Measurements from ENCODE around the gene ELP4. TPM values are rescaled to one million over a fixed set of nuclear protein-coding genes. Genes with fewer than 3 reads are reported as not detected.

The ELP4 gene
- total RNA-seq, 1 donor from 2014 or later: 16.7 TPM

GRCh38 chr11:31834237-31834636 is 324.7 kb downstream of the ELP4 start:
- no peak for DNase-seq (ENCODE audit: low read depth)
- H3K4me3 ChIP-seq (ENCODE audit: low read depth, low read length): no peak overlapping the region
- peak; percentile 21 for TF ChIP-seq CTCF (conservative IDR thresholded peaks at IDR 0.05; ENCODE audit: low read depth, low read length)

Other genes starting within 250 kb of the ELP4 start
- gene DCDC1, start 140.0 kb upstream of the ELP4 start, total RNA-seq: 0.12 and 0.22 TPM in 2 replicates
- 7.2 and 17.1 TPM in 2 replicates for gene DNAJC24, start 139.9 kb upstream of the ELP4 start, total RNA-seq
- gene IMMP1L, start 145 bp upstream of the ELP4 start, total RNA-seq: 26.2 and 43.5 TPM in 2 replicates

All from epithelial cell of proximal tubule (primary cell).